Peyer's patch (tissue), 4 donors: Measurements from ENCODE around the gene SIRT5.

Experiments used
- CTCF ChIP-seq, 6 experiments: fragments of 450-650 bp in 4 of 6; fragments of 200-600 bp in 2 of 6; sonication (generic) in 1 of 6; IDR thresholded peaks; one replicate each; pipeline ENCODE4 v1.5.1; 2017 to 2019; ENCODE audit warnings: antibody characterized with exemption in 6 of 6, mild to moderate bottlenecking in 3 of 6, moderate library complexity in 1 of 6
- POLR2A ChIP-seq, 2 donors: fragments of 450-650 bp; IDR thresholded peaks; one replicate each; pipeline ENCODE4 v1.5.1; 2017; ENCODE audit warnings: antibody characterized with exemption in 2 of 2, mild to moderate bottlenecking in 2 of 2, moderate library complexity in 2 of 2

GRCh38 chr6:13633343-13633742 is 58.9 kb downstream of the SIRT5 start:
- no peak for TF ChIP-seq POLR2A (IDR thresholded peaks at IDR 0.05)
- no peak for TF ChIP-seq CTCF (IDR thresholded peaks at IDR 0.05)
